Lung (tissue), 13 donors: ENCODE measurements around the gene FXYD7. TPM values are rescaled to one million over a fixed set of nuclear protein-coding genes. Genes with fewer than 3 reads are reported as not detected.

ENCODE experiments used
- ATAC-seq: fragments of 200-7000 bp; cut with Tn5 transposase; one replicate; pipeline ENCODE4 v1.9.1; 2020; ENCODE audit warnings: moderate number of reproducible peaks; ENCODE audit not compliant: insufficient read depth, low FRiP score
- DNase-seq, 3 donors: peaks; one replicate each; pipeline ENCODE4 v3.0.0-alpha.2; 2013 to 2017
- H3K27ac ChIP-seq, 2 donors: one replicate each; pipeline ENCODE4 v1.5.1; 2013; ENCODE audit warnings: mild to moderate bottlenecking in 2 of 2, moderate library complexity in 2 of 2, control low read depth in 1 of 2, inconsistent platforms in 1 of 2, low read depth in 1 of 2, low read length in 1 of 2
- H3K27me3 ChIP-seq, 3 donors: one replicate each; pipeline ENCODE4 v1.5.1; 2013; ENCODE audit warnings: low read length in 2 of 3; ENCODE audit not compliant: control insufficient read depth in 3 of 3, insufficient read depth in 3 of 3
- H3K36me3 ChIP-seq, 4 donors: one replicate each; pipeline ENCODE4 v1.5.1; 2013; ENCODE audit warnings: low read length in 4 of 4, mild to moderate bottlenecking in 1 of 4, moderate library complexity in 1 of 4; ENCODE audit not compliant: control insufficient read depth in 4 of 4, insufficient read depth in 4 of 4
- H3K4me1 ChIP-seq, 5 donors: one replicate each; pipeline ENCODE4 v1.5.1; 2013; ENCODE audit warnings: low read length in 5 of 5, mild to moderate bottlenecking in 2 of 5, moderate library complexity in 1 of 5; ENCODE audit not compliant: control insufficient read depth in 5 of 5, insufficient read depth in 5 of 5
- H3K4me3 ChIP-seq: one replicate; pipeline ENCODE4 v1.5.1; 2013; ENCODE audit warnings: mild to moderate bottlenecking, control low read depth, moderate library complexity
- H3K9ac ChIP-seq, 2 donors: one replicate each; pipeline ENCODE4 v1.5.1; 2013; ENCODE audit warnings: low read length in 2 of 2, control low read depth in 1 of 2; ENCODE audit not compliant: insufficient read depth in 1 of 2
- H3K9me3 ChIP-seq, 4 donors: one replicate each; pipeline ENCODE4 v1.5.1; 2013; ENCODE audit warnings: low read length in 3 of 4, mild to moderate bottlenecking in 1 of 4, moderate library complexity in 1 of 4; ENCODE audit not compliant: control insufficient read depth in 4 of 4, insufficient read depth in 3 of 4
- CTCF ChIP-seq: IDR thresholded peaks from 2 replicates; pipeline ENCODE4 v1.5.1; 2012; ENCODE audit warnings: mild to moderate bottlenecking; ENCODE audit errors: control extremely low read depth, extremely low read depth
- WGBS, 2 donors: extraction: QIAGEN DNeasy Blood & Tissue Kit; methylation state at CpG; one replicate each; pipeline ENCODE4 v1.1.7; 2013; 5-methylcytosine and 5-hydroxymethylcytosine counted together
- polyA plus RNA-seq, 2 donors: library from polyadenylated mRNA; stranded (reverse); fragments of 200-250 nt; gene quantifications; one replicate each; pipeline ENCODE4 v1.2.1, GENCODE V29; 2013
- small RNA-seq: library from RNA; depleted of rRNA; stranded (forward); fragments of <200 nt; gene quantifications from one replicate; pipeline ENCODE3, GENCODE V24; 2014; ENCODE audit warnings: low replicate concordance
- total RNA-seq, 2 donors: library from RNA; depleted of rRNA in 1 of 2; stranded (reverse); fragments of >200 nt in 1 of 2; gene quantifications; one replicate each; pipeline ENCODE4 v1.2.1, GENCODE V29; 2014 to 2021
- donor health status: control.
- donor health status: control.
- donor health status: Bipolar disorder and iron deficiency.
- donor health status: healthy.
- donor health status: DM: yes; HTN: yes; CAD: no.

FXYD7 gene
- total and polyA plus RNA-seq, 4 donors = 0.31 to 0.39 TPM; not detected in 2

- H3K27me3 ChIP-seq = no peaks in the 10 kb centered on the region
- TF ChIP-seq CTCF = no peak
- no peaks in the 10 kb centered on the region for H3K9me3 ChIP-seq
- H3K27ac ChIP-seq = no peak overlapping the region
- ATAC-seq = no peak
- 64 to 65% methylated on average over 2 of the region's 2 CpGs for WGBS, 2 donors
- H3K4me1 ChIP-seq = peaks cover 0 to 5% (median 0%) of the 10 kb centered on the region in 5 donors
- H3K4me3 ChIP-seq = no peak overlapping the region
- DNase-seq = no peak
- H3K36me3 ChIP-seq = no peaks in the 10 kb centered on the region
- no peak overlapping the region for H3K9ac ChIP-seq
Measured at GRCh38 chr19:35199481-35199880, 56.4 kb downstream of the FXYD7 start.

DNA sequence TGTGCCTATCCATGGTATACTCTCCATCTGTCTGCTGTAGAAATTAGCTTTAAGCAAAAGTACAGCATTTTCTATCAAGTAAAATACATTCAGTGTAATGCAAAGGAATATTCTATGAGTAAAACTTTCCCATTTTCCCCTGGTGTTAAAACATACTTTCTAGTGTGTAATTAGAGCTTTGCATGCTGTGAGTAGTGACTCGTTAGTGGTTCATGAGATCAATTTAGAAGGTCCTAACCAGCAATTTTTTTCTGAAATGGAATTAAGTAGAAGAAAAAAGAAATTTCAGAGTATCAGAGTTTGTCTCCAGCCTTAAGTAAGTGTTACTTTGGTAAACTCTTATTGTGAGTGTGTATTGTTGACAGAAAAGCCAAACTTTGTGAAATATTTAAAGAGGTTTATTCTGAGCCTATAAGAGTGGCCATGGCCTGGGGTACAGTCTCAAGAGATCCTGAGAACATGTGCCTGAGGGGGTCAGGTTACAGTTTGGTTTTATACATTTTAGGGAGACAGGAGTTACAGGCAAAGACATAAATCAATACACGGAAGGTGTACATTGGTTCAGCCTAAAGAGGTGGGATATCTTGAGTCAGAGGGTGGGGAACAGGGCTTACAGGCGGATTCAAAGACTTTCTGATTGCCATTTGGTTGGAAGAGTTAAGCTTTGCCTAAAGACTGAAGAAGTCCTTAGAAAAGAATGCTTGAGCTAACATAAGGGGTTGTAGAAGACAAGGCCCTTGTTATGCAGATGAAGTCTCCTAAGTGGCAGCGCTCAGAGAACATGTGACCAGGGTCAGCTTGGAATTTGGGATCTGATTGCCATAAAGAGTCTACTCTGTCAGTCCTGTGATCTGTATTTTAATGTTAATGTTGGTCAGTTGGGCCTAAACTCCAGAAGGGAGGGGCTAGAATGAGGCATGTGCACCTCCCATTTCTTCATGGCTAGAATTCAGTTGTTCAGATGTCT lies 60.0 kb downstream of the FXYD7 start:
- ATAC-seq (no peak), DNase-seq (peak in 1 of 3 donors; percentile 20)
- Histone ChIP-seq H3K27me3 (no peaks in the 10 kb centered on the region), H3K4me3 (no peak overlapping the region), H3K9ac (no peak overlapping the region), H3K27ac (no peak overlapping the region), H3K9me3 (no peaks in the 10 kb centered on the region), H3K4me1 (peaks cover 0 to 5% (median 0%) of the 10 kb centered on the region in 5 donors), H3K36me3 (no peaks in the 10 kb centered on the region)
- TF ChIP-seq CTCF = no peak
- 77 to 83% methylated on average over 4 of the region's 4 CpGs for WGBS, 2 donors

Small RNAs within 50 kb of the gene (small RNA-seq; reads per million reads assigned to genes)
- not detected for gene AC020907.2

Other genes starting within 250 kb of the FXYD7 start
- gene ZNF30, start 216.4 kb upstream of the FXYD7 start, total RNA-seq = 1 to 10 TPM; 3.3 to 5.5 TPM
- 1 to 10 TPM; 1.5 to 1.9 TPM for gene ZNF30, start 216.4 kb upstream of the FXYD7 start, polyA plus RNA-seq
- gene ZNF792, start 179.0 kb upstream of the FXYD7 start, total RNA-seq = 10 to 100 TPM in 1 of 2 donors, 1 to 10 TPM in 1; 8.1 to 17.2 TPM
- gene ZNF792, start 179.0 kb upstream of the FXYD7 start, polyA plus RNA-seq = 1 to 10 TPM; 2.0 to 3.7 TPM
- gene GRAMD1A, start 142.9 kb upstream of the FXYD7 start, total RNA-seq = 100 to 1,000 TPM; 130 to 137 TPM
- 100 to 1,000 TPM in 1 of 2 donors, 10 to 100 TPM in 1; 92.2 to 217 TPM for gene GRAMD1A, start 142.9 kb upstream of the FXYD7 start, polyA plus RNA-seq
- 1 to 10 TPM; 1.5 to 8.4 TPM for gene SCN1B, start 112.8 kb upstream of the FXYD7 start, total RNA-seq
- gene SCN1B, start 112.8 kb upstream of the FXYD7 start, polyA plus RNA-seq = 10 to 100 TPM in 1 of 2 donors, 1 to 10 TPM in 1; 9.5 to 12.6 TPM
- 10 to 100 TPM; 15.4 to 31.1 TPM for gene HPN, start 101.5 kb upstream of the FXYD7 start, total RNA-seq
- 10 to 100 TPM; 22.5 to 41.4 TPM for gene HPN, start 101.5 kb upstream of the FXYD7 start, polyA plus RNA-seq
- gene FXYD3, start 27.4 kb upstream of the FXYD7 start, total RNA-seq = 100 to 1,000 TPM; 130 to 172 TPM
- gene FXYD3, start 27.4 kb upstream of the FXYD7 start, polyA plus RNA-seq = 100 to 1,000 TPM; 147 to 467 TPM
- gene LGI4, start 8.2 kb upstream of the FXYD7 start, total RNA-seq = 1 to 10 TPM; 3.5 to 4.6 TPM
- 10 to 100 TPM in 1 of 2 donors, 1 to 10 TPM in 1; 1.6 to 11.2 TPM for gene LGI4, start 8.2 kb upstream of the FXYD7 start, polyA plus RNA-seq
- gene FXYD1, start 4.4 kb upstream of the FXYD7 start, total RNA-seq = 10 to 100 TPM; 17.8 to 27.5 TPM
- 10 to 100 TPM in 1 of 2 donors, 1 to 10 TPM in 1; 5.7 to 37.6 TPM for gene FXYD1, start 4.4 kb upstream of the FXYD7 start, polyA plus RNA-seq
- gene FXYD5, start 11.5 kb downstream of the FXYD7 start, total RNA-seq = 100 to 1,000 TPM in 1 of 2 donors, 1 to 10 TPM in 1; 9.9 to 124 TPM
- 100 to 1,000 TPM; 152 to 203 TPM for gene FXYD5, start 11.5 kb downstream of the FXYD7 start, polyA plus RNA-seq
- gene FAM187B, start 85.5 kb downstream of the FXYD7 start, total RNA-seq = under 1 TPM in 1 of 2 donors, not detected in 1; 0.28 TPM
- gene FAM187B, start 85.5 kb downstream of the FXYD7 start, polyA plus RNA-seq = under 1 TPM in 1 of 2 donors, not detected in 1; 0.20 TPM
- gene LSR, start 105.7 kb downstream of the FXYD7 start, total RNA-seq = 10 to 100 TPM; 30.8 to 82.0 TPM
- 10 to 100 TPM; 60.0 to 77.4 TPM for gene LSR, start 105.7 kb downstream of the FXYD7 start, polyA plus RNA-seq
- gene USF2, start 125.7 kb downstream of the FXYD7 start, total RNA-seq = 100 to 1,000 TPM in 1 of 2 donors, 10 to 100 TPM in 1; 74.9 to 138 TPM
- gene USF2, start 125.7 kb downstream of the FXYD7 start, polyA plus RNA-seq = 100 to 1,000 TPM; 129 to 163 TPM
- gene HAMP, start 139.3 kb downstream of the FXYD7 start, total RNA-seq = 1 to 10 TPM in 1 of 2 donors, under 1 TPM in 1; 0.28 to 1.5 TPM
- 10 to 100 TPM in 1 of 2 donors, 1 to 10 TPM in 1; 1.7 to 85.7 TPM for gene HAMP, start 139.3 kb downstream of the FXYD7 start, polyA plus RNA-seq
- 1 to 10 TPM; 1.5 to 8.8 TPM for gene MAG, start 148.9 kb downstream of the FXYD7 start, total RNA-seq
- 1 to 10 TPM in 1 of 2 donors, under 1 TPM in 1; 0.08 to 2.3 TPM for gene MAG, start 148.9 kb downstream of the FXYD7 start, polyA plus RNA-seq
- gene CD22, start 185.9 kb downstream of the FXYD7 start, total RNA-seq = 10 to 100 TPM; 13.5 to 53.8 TPM
- gene CD22, start 185.9 kb downstream of the FXYD7 start, polyA plus RNA-seq = 10 to 100 TPM in 1 of 2 donors, 1 to 10 TPM in 1; 4.7 to 48.0 TPM
- gene FFAR1, start 204.6 kb downstream of the FXYD7 start, total RNA-seq = under 1 TPM; 0.37 to 0.49 TPM
- gene FFAR1, start 204.6 kb downstream of the FXYD7 start, polyA plus RNA-seq = 1 to 10 TPM in 1 of 2 donors, under 1 TPM in 1; 0.06 to 1.1 TPM
- under 1 TPM; 0.26 to 0.55 TPM for gene FFAR3, start 215.2 kb downstream of the FXYD7 start, total RNA-seq
- 10 to 100 TPM in 1 of 2 donors, under 1 TPM in 1; 0.06 to 20.9 TPM for gene FFAR3, start 215.2 kb downstream of the FXYD7 start, polyA plus RNA-seq
- under 1 TPM in 1 of 2 donors, not detected in 1; 0.21 TPM for gene GPR42, start 227.8 kb downstream of the FXYD7 start, total RNA-seq
- gene GPR42, start 227.8 kb downstream of the FXYD7 start, polyA plus RNA-seq = 1 to 10 TPM in 1 of 2 donors, not detected in 1; 1.5 TPM